RCC 7860 (cell line): ENCODE results near the gene DZANK1.
"Not testable (repeated sequence)": the region's sequence is repeated elsewhere in the genome, so short reads cannot be mapped to it uniquely, and the experiment has no call there.

ENCODE experiments used
- DNase-seq: peaks from one replicate; pipeline ENCODE4 v3.0.0-alpha.2; 2015; ENCODE audit warnings: low spot score
- FAIRE-seq: peaks from 2 replicates; lab custom pipeline; 2012; peaks lifted over from hg19 to GRCh38; lab: Jason Lieb, UNC

Gene DZANK1

GRCh38 chr20:18388860-18389259 is 78.0 kb downstream of the DZANK1 start:
- no peak for FAIRE-seq

DNA sequence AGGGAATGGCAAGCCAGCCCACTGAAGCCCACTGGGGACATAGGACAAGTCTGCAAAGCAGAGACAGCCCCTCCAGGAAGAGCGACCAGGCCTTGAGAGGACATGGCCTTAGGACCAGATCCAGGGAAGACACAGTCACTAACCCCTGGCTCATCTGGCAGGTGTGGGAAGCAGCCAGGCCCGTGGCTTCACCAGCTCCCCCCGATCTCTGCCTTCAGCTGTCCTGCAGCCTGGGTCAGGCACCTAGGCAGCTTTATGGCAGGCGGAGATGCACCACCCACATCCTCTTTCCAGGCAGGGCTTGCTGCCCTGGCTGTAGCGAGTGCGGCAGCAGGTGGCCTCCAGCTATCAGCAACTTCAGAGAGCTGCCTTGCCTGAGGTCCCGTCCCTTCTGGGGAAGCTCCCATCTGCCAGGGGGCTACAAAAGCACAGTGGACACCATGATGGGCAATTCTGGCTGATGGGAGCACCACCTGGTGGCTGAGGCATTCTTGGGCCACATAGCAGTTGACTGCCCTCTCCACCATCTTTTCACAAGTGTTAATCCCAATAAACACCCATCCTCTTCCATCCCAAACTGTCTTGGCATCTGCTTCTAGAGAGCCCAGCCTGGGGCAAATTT is 85.8 kb downstream of the DZANK1 start:
- DNase-seq: no peak
- FAIRE-seq: no peak

More at GRCh38 chr20:18388860-18389259, 78.0 kb downstream of the DZANK1 start:
- DNase-seq: peak; percentile 8

DNA sequence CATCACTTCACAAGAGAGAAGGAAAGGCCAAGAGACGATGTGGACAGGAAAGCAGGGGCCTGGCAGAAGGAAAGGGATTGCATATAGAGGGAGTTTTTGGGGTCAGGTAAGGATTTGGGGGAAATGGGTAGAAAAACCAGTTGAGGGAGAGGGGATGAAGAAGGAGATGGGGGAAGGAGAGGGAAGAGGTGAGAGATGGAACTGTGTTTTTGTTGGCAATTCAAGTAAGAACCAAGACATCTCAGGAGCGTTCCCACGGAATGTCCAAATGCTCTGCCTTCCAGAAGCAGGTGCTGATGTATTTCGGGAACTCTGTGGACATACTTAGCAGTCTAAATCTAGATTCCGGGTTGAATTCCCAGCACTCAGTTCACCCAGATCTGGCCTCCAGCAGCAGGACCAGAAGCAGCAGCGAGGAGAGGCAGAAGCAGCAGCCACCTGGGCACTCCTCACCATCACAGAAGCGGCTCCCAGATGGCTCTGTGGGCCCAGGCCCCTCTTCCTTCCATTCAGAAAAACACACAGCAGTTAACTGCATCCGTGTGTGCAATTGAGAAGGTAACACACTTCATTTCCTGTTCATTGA is 88.8 kb downstream of the DZANK1 start:
- no peak for FAIRE-seq
- no peak for DNase-seq

DNA sequence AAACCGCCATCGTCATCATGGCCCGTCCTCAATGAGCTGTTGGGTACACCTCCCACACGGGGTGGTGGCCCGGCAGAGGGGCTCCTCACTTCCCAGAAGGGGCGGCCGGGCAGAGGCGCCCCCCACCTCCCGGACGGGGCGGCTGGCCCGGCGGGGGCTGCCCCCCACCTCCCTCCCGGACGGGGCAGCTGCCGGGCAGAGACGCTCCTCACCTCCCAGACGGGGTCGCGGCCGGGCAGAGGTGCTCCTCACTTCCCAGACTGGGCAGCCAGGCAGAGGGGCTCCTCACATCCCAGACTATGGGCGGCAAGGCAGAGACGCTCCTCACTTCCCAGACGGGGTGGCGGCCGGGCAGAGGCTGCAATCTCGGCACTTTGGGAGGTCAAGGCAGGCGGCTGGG is 91.3 kb downstream of the DZANK1 start:
- FAIRE-seq, DNase-seq: not testable (repeated sequence)

- no peak for FAIRE-seq
- DNase-seq: no peak
Observed at GRCh38 chr20:18372296-18372695, 94.5 kb downstream of the DZANK1 start.

- FAIRE-seq (no peak), DNase-seq (no peak)
Observed at GRCh38 chr20:18364768-18365167, 102.1 kb downstream of the DZANK1 start.

- DNase-seq (no peak), FAIRE-seq (no peak)
Observed at GRCh38 chr20:18363708-18364107, 103.1 kb downstream of the DZANK1 start.

- DNase-seq: no peak
- no peak for FAIRE-seq
Observed at GRCh38 chr20:18362916-18363315, 103.9 kb downstream of the DZANK1 start.

DNA sequence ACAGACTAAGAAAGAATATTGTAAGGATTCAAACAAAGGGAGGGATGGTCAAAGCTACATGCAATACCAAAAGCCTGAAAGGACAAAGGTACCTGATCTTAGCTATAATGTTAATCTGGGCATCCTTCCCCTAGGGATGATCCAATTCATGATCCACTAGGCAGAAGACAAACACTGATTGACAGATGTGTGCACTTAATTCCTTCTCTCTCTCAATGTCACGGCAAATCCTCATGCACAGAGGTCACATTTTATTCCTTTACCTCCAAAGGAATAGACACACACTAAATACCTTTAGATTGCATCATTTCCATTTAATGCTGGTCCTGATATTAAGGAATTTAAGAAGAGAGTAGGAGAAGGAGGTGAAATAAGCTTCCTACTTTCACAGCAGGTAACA is 105.2 kb downstream of the DZANK1 start:
- DNase-seq: no peak
- no peak for FAIRE-seq

- FAIRE-seq (no peak), DNase-seq (no peak)
Observed at GRCh38 chr20:18360635-18361034, 106.2 kb downstream of the DZANK1 start.

- FAIRE-seq (no peak), DNase-seq (no peak)
Observed at GRCh38 chr20:18359854-18360253, 107.0 kb downstream of the DZANK1 start.

- not testable (repeated sequence) for FAIRE-seq, DNase-seq
Observed at GRCh38 chr20:18349749-18350148, 117.1 kb downstream of the DZANK1 start.
